ENCODE data around the gene TLCD2.
"Not testable (repeated sequence)": the region's sequence is repeated elsewhere in the genome, so short reads cannot be mapped to it uniquely, and the experiment has no call there.

The TLCD2 gene

GRCh38 chr17:1709971-1710806 is at the start of gene TLCD2:
TSS of gene TLCD2 (minus strand) at chr17:1710377. CDS start at chr17:1710242, 135 bp downstream.
- peak; percentile 79 for DNase-seq (ENCODE audit: insufficient read length, low spot score)
- peak; percentile 75 for FAIRE-seq

GRCh38 chr17:1759529-1759928 is 49.4 kb upstream of the TLCD2 start:
- no peak for DNase-seq (ENCODE audit: insufficient read length, low spot score)
- FAIRE-seq, result no peak

GRCh38 chr17:1758807-1759206 is 48.6 kb upstream of the TLCD2 start:
- no peak for DNase-seq (ENCODE audit: insufficient read length, low spot score)
- FAIRE-seq, result no peak

- FAIRE-seq (no peak), DNase-seq (ENCODE audit: insufficient read length, low spot score) (no peak)
Observed at GRCh38 chr17:1755827-1756262, 45.7 kb upstream of the TLCD2 start.

GRCh38 chr17:1755252-1755826 is 45.2 kb upstream of the TLCD2 start:
- no peak for DNase-seq (ENCODE audit: insufficient read length, low spot score)
- no peak for FAIRE-seq

- FAIRE-seq, result no peak
- DNase-seq (ENCODE audit: insufficient read length, low spot score), result no peak
Observed at GRCh38 chr17:1754430-1755112, 44.4 kb upstream of the TLCD2 start.

GRCh38 chr17:1753767-1754429 is 43.7 kb upstream of the TLCD2 start:
- DNase-seq (ENCODE audit: insufficient read length, low spot score) (no peak), FAIRE-seq (peak; percentile 51)

- DNase-seq (ENCODE audit: insufficient read length, low spot score) (peak; percentile 63), FAIRE-seq (peak; percentile 38)
Observed at GRCh38 chr17:1752425-1753262, 42.5 kb upstream of the TLCD2 start.

- FAIRE-seq, result no peak
- DNase-seq (ENCODE audit: insufficient read length, low spot score), result no peak
Observed at GRCh38 chr17:1750628-1751027, 40.5 kb upstream of the TLCD2 start.

- no peak for FAIRE-seq
- no peak for DNase-seq (ENCODE audit: insufficient read length, low spot score)
Observed at GRCh38 chr17:1746975-1747543, 36.9 kb upstream of the TLCD2 start.

GRCh38 chr17:1745513-1746020 is 35.4 kb upstream of the TLCD2 start:
- FAIRE-seq, result no peak

GRCh38 chr17:1744551-1745512 is 34.7 kb upstream of the TLCD2 start:
- FAIRE-seq (no peak), DNase-seq (ENCODE audit: insufficient read length, low spot score) (no peak)

More at GRCh38 chr17:1745513-1746020, 35.4 kb upstream of the TLCD2 start:
- DNase-seq (ENCODE audit: insufficient read length, low spot score), result no peak

- FAIRE-seq, result no peak
- DNase-seq (ENCODE audit: insufficient read length, low spot score), result no peak
Observed at GRCh38 chr17:1743088-1743439, 32.9 kb upstream of the TLCD2 start.

- no peak for FAIRE-seq
- no peak for DNase-seq (ENCODE audit: insufficient read length, low spot score)
Observed at GRCh38 chr17:1742371-1743087, 32.4 kb upstream of the TLCD2 start, which contains the start of gene SERPINF2. TSS of gene SERPINF2 (plus strand) at chr17:1742871. CDS start at chr17:1744996, 2,125 bp downstream.

- peak; percentile 62 for FAIRE-seq
- not testable (repeated sequence) for DNase-seq (ENCODE audit: insufficient read length, low spot score)
Observed at GRCh38 chr17:1741899-1742298, 31.7 kb upstream of the TLCD2 start.

GRCh38 chr17:1737531-1738291 is 27.5 kb upstream of the TLCD2 start:
- no peak for DNase-seq (ENCODE audit: insufficient read length, low spot score)
- no peak for FAIRE-seq
